Measurements from ENCODE around the gene PDE4B.

PDE4B gene

GRCh38 chr1:65826782-65827181 lies 34.1 kb downstream of the PDE4B start:
- TF ChIP-seq, protein P1, sequence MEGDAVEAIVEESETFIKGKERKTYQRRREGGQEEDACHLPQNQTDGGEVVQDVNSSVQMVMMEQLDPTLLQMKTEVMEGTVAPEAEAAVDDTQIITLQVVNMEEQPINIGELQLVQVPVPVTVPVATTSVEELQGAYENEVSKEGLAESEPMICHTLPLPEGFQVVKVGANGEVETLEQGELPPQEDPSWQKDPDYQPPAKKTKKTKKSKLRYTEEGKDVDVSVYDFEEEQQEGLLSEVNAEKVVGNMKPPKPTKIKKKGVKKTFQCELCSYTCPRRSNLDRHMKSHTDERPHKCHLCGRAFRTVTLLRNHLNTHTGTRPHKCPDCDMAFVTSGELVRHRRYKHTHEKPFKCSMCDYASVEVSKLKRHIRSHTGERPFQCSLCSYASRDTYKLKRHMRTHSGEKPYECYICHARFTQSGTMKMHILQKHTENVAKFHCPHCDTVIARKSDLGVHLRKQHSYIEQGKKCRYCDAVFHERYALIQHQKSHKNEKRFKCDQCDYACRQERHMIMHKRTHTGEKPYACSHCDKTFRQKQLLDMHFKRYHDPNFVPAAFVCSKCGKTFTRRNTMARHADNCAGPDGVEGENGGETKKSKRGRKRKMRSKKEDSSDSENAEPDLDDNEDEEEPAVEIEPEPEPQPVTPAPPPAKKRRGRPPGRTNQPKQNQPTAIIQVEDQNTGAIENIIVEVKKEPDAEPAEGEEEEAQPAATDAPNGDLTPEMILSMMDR (IDR thresholded peaks at IDR 0.05), result no peak

DNA sequence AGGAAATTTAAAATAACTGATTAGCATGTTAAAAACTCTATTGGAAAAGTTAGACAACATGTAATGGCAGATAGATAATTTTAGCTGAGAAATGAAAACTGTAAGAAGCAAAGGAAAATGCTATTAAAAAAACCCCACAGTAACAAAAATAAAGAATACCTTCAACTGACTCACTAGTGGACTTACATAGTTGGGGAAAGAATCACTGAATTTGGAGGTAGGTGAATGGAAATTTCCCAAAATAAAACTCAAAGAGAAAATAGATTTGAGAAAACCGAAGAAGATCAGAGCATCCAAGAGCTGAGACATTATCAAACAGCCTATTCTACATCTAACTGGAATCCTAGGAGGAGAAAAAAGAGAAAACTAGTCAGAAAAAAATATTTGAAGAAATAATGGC lies 34.7 kb downstream of the PDE4B start:
- TF ChIP-seq, protein P1 (IDR thresholded peaks at IDR 0.05), result no peak

DNA sequence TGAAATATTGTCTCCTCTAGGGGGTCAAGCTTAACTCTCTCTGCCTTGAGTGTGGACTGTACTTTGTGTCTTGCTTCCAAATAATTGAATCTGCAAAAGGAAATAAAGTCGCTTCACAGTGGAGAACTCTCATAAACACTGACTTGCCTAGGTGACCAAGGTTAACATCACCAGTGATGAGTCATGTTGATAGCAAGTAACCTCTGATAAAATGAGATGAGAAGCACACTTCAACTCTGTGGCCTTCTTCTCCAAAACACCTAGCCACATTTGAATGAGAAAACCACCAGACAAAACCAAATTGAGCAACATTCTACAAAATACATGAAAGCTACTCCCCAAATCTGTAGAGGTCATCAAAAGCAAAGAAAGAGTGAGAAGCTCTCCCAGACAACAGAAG lies 37.6 kb downstream of the PDE4B start:
- TF ChIP-seq, protein P1 (IDR thresholded peaks at IDR 0.05), result no peak

GRCh38 chr1:65832296-65832695 lies 39.6 kb downstream of the PDE4B start:
- TF ChIP-seq, protein P1 (IDR thresholded peaks at IDR 0.05), result no peak

DNA sequence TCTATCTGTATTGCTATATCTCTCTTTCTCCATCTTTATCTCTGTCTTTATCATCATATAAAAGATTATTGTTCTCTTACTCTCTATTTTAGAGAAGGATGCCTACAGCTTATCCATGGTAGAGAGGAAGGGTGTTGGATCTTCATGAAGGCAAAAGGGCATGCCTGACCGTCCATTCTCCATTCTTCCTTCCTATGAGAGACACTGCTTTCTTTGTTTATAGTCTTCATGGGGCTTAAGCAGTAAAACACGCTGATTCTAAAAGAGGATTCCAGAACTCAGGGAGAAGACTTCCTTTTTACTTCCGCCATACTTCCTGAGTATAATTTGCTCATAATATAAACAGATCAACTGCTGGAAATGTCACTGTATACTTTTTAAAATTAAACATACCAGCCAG lies 44.0 kb downstream of the PDE4B start:
- TF ChIP-seq, protein P1 (IDR thresholded peaks at IDR 0.05), result no peak

- TF ChIP-seq, protein P1 (IDR thresholded peaks at IDR 0.05), result no peak
Measured at GRCh38 chr1:65840683-65841082, 48.0 kb downstream of the PDE4B start.

DNA sequence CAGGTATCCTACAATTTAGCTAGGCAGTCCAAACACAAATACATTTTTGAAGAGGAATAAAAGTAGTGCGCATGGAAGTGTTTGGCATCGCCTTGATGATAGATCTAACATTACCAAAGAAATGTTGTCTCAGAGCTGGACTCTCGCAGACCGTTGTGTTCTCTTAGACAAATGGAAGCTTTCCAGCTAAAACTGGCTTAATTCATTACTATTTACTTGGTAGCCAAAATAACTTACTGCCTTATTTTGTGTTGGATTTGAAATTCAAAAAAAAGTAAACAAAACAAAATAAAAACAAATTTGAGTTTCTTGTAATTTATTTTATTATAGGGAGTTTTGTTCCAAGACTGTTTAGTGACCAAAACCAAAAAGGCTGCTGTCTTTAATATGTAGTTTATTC lies 51.6 kb downstream of the PDE4B start:
- TF ChIP-seq, protein P1 (IDR thresholded peaks at IDR 0.05), result no peak

DNA sequence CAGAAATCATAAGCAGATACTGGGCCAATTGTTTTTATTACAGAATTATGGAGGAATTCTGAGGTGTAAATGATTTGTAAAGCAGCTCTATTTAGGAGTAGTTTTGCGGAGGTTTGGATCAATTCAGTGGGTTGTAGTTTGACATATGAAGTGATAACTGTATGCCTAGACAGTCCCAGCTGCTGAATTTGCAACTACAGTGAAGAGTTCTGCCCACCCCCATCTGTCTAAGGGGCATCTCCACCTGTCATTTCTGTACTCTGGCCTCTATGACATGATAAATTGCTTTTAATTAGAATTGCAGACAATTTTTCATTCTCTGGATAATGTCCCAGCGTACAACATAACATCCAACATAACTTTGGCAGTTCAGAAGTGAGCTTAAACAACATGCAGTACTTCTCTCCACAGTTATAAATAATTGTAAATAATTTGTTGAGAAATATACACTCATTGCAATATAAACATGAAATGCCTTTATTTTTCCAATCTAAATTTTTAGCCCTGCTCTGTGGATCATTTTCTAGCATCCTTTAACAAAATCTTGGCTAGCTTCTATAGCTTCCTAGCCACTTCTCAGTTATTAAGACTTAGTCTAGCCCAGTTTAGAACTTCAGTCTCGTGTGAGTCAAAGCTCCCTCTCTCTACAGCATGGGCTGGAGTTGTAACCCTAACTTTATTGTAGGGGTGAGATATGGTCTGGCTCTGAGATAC lies 52.3 kb downstream of the PDE4B start:
- TF ChIP-seq, protein P1 (IDR thresholded peaks at IDR 0.05), result no peak

Measured in LNCAP (cell line).